HFFc6 (cell line): ENCODE data around the gene BRF1. TPM values are rescaled to one million over a fixed set of nuclear protein-coding genes. Genes with fewer than 3 reads are reported as not detected.

Source experiments
- DNase-seq: peaks from one replicate; pipeline ENCODE4 v3.0.0-alpha.2; 2018
- H3K27ac Mint-ChIP-seq: 2 replicates; pipeline ENCODE4 v1.8.0; 2020; ENCODE audit warnings: mild to moderate bottlenecking, mixed read lengths
- H3K27me3 Mint-ChIP-seq: 2 replicates; pipeline ENCODE4 v1.8.0; 2021; ENCODE audit warnings: mild to moderate bottlenecking, moderate library complexity, mixed read lengths; ENCODE audit not compliant: insufficient read depth
- H3K36me3 Mint-ChIP-seq: 2 replicates; pipeline ENCODE4 v1.8.0; 2021; ENCODE audit warnings: low read depth, mixed read lengths
- H3K4me1 Mint-ChIP-seq: 2 replicates; pipeline ENCODE4 v1.8.0; 2020; ENCODE audit warnings: low read depth, mixed read lengths
- H3K4me3 Mint-ChIP-seq: 2 replicates; pipeline ENCODE4 v1.8.0; 2020; ENCODE audit warnings: mild to moderate bottlenecking, moderate library complexity, mixed read lengths
- H3K9me3 Mint-ChIP-seq: 2 replicates; pipeline ENCODE4 v1.8.0; 2020; ENCODE audit warnings: mild to moderate bottlenecking, mixed read lengths
- total RNA-seq, 6 experiments: library from RNA; stranded (reverse); fragmentation: NEBNext Ultra II Directional; extraction: Animal tissue kit (Norgen Biotek cat#: 25700); gene quantifications; 2 replicates in 1 of 6; 3 replicates in 5 of 6; pipeline ENCODE4 v1.2.3, GENCODE V29; 2021
- TF ChIP-seq, protein P1 (sequence below): fragments of 200-600 bp; sonication (generic); IDR thresholded peaks from 2 replicates; pipeline ENCODE4 v1.5.0; 2021; ENCODE audit warnings: antibody characterized with exemption, mild to moderate bottlenecking

Gene BRF1
- total RNA-seq, 6 experiments from 2014 or later = 20.1 to 25.8 (median 21.8) TPM

GRCh38 chr14:105177082-105177481, 123.7 kb downstream of the BRF1 start:
- H3K27ac Mint-ChIP-seq = no peak overlapping the region
- DNase-seq = no peak
- no peak overlapping the region for H3K4me3 Mint-ChIP-seq
- no peaks in the 10 kb centered on the region for H3K36me3 Mint-ChIP-seq
- TF ChIP-seq, protein P1, sequence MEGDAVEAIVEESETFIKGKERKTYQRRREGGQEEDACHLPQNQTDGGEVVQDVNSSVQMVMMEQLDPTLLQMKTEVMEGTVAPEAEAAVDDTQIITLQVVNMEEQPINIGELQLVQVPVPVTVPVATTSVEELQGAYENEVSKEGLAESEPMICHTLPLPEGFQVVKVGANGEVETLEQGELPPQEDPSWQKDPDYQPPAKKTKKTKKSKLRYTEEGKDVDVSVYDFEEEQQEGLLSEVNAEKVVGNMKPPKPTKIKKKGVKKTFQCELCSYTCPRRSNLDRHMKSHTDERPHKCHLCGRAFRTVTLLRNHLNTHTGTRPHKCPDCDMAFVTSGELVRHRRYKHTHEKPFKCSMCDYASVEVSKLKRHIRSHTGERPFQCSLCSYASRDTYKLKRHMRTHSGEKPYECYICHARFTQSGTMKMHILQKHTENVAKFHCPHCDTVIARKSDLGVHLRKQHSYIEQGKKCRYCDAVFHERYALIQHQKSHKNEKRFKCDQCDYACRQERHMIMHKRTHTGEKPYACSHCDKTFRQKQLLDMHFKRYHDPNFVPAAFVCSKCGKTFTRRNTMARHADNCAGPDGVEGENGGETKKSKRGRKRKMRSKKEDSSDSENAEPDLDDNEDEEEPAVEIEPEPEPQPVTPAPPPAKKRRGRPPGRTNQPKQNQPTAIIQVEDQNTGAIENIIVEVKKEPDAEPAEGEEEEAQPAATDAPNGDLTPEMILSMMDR = no peak
- H3K9me3 Mint-ChIP-seq = no peaks in the 10 kb centered on the region
- H3K27me3 Mint-ChIP-seq = peaks cover 6% of the 10 kb centered on the region
- H3K4me1 Mint-ChIP-seq = no peaks in the 10 kb centered on the region

GRCh38 chr14:105176513-105176912, 124.3 kb downstream of the BRF1 start:
- no peaks in the 10 kb centered on the region for H3K36me3 Mint-ChIP-seq
- H3K4me1 Mint-ChIP-seq = no peaks in the 10 kb centered on the region
- TF ChIP-seq, protein P1 = no peak

DNA sequence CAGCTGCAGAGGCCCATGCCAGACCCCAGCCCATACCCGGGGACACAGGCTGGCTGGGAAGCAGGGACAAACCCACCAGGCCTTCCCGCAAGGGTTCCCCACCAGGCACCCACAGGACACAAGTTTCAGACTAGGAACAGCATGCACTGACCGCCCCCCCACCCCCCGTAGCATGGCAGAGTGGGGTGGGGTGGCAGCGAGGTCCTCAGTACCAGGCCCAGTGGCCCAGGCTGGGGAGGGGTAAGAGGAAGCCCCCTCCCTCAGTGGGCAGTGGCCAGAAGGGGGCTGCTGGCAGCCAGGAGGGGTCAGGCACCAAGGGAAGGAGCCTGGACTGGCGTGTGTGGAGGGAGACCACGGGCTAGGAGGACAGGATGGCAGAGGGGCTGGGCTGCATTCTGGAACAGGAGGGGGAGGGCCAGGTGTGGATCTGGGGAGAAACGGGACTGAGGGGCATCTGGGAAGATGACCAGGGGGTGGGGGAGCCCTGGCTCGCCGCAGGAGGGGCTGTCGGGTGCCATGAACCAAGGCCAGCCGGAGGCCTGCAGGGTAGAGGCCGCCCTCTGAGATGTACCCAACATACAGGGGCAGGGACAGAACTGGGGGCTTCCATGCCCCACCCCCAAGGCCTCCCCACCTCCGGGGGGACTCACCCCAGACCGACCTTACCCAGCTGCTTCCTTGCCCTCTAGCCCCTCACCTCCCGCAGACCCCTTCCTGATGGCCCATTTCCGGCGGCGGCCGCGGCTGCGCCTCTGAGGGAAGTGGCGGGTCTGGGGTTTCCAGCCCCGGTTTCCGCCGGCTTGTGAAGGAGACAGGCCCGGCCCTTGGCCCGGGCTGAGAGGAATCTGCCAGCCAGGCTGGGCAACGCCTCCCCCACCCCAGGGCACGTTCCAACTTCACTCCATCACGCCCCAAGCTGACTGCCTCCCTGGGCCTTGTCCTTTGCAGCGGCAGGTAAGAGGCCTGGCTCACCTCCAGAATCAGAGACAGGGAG, 126.6 kb downstream of the BRF1 start:
- Mint-ChIP-seq H3K4me3 (no peak overlapping the region), H3K9me3 (no peaks in the 10 kb centered on the region), H3K27ac (no peak overlapping the region), H3K36me3 (no peaks in the 10 kb centered on the region), H3K4me1 (no peaks in the 10 kb centered on the region), H3K27me3 (peaks cover 13% of the 10 kb centered on the region)
- no peak for DNase-seq
- TF ChIP-seq, protein P1 = no peak

More at GRCh38 chr14:105176513-105176912, 124.3 kb downstream of the BRF1 start:
- no peak overlapping the region for H3K4me3 Mint-ChIP-seq
- no peak for DNase-seq
- H3K27me3 Mint-ChIP-seq = peaks cover 10% of the 10 kb centered on the region
- H3K9me3 Mint-ChIP-seq = no peaks in the 10 kb centered on the region
- H3K27ac Mint-ChIP-seq = no peak overlapping the region

GRCh38 chr14:105173145-105173544, 127.7 kb downstream of the BRF1 start:
- Mint-ChIP-seq H3K36me3 (no peaks in the 10 kb centered on the region), H3K9me3 (no peaks in the 10 kb centered on the region), H3K27me3 (peaks cover 13% of the 10 kb centered on the region), H3K4me3 (no peak overlapping the region), H3K27ac (no peak overlapping the region), H3K4me1 (no peaks in the 10 kb centered on the region)
- DNase-seq = no peak
- TF ChIP-seq, protein P1 = no peak

DNA sequence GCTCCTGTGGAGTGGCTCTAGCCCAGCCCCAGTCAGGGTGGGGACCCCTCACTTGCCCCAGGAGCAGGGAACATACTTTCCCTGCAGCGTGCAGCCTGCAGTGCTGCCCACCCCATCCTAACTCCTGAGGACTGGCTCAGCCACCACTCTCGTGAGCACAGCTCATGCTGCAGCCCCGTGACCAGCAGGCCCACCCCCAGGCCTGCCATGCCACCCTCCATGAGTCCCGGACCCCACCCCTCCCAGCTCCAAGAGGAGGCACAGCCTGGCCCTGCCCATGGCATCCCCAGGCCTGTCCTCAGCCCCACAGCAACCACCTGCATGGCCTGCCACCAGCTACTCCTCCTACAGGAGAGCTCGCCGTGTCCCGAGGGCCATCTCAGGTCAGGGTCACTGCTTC, 128.3 kb downstream of the BRF1 start:
- no peak overlapping the region for H3K4me3 Mint-ChIP-seq
- H3K27me3 Mint-ChIP-seq = peaks cover 13% of the 10 kb centered on the region
- no peaks in the 10 kb centered on the region for H3K4me1 Mint-ChIP-seq
- no peaks in the 10 kb centered on the region for H3K9me3 Mint-ChIP-seq
- no peak for DNase-seq
- H3K36me3 Mint-ChIP-seq = no peaks in the 10 kb centered on the region
- H3K27ac Mint-ChIP-seq = no peak overlapping the region
- TF ChIP-seq, protein P1 = no peak
